ENCODE data around the gene NMU. TPM values are rescaled to one million over a fixed set of nuclear protein-coding genes. Genes with fewer than 3 reads are reported as not detected.

Gene NMU
- total RNA-seq, 6 experiments from 2014 or later: not detected

GRCh38 chr4:55578341-55579010 lies 57.6 kb downstream of the NMU start:
- no peak overlapping the region for H3K27ac Mint-ChIP-seq
- H3K4me1 Mint-ChIP-seq (ENCODE audit: low read depth): peaks cover 15% of the 10 kb centered on the region
- H3K36me3 Mint-ChIP-seq (ENCODE audit: low read depth): 0 out of 2 replicates have a peak, but pooled peaks cover 5% of the 10 kb centered on the region
- TF ChIP-seq, protein P1, sequence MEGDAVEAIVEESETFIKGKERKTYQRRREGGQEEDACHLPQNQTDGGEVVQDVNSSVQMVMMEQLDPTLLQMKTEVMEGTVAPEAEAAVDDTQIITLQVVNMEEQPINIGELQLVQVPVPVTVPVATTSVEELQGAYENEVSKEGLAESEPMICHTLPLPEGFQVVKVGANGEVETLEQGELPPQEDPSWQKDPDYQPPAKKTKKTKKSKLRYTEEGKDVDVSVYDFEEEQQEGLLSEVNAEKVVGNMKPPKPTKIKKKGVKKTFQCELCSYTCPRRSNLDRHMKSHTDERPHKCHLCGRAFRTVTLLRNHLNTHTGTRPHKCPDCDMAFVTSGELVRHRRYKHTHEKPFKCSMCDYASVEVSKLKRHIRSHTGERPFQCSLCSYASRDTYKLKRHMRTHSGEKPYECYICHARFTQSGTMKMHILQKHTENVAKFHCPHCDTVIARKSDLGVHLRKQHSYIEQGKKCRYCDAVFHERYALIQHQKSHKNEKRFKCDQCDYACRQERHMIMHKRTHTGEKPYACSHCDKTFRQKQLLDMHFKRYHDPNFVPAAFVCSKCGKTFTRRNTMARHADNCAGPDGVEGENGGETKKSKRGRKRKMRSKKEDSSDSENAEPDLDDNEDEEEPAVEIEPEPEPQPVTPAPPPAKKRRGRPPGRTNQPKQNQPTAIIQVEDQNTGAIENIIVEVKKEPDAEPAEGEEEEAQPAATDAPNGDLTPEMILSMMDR (IDR thresholded peaks at IDR 0.05): no peak
- H3K4me3 Mint-ChIP-seq: no peak overlapping the region
- H3K9me3 Mint-ChIP-seq: peaks cover 16% of the 10 kb centered on the region
- 0 out of 2 replicates have a peak, but pooled peaks cover 2% of the 10 kb centered on the region for H3K27me3 Mint-ChIP-seq (ENCODE audit: insufficient read depth)
- no peak for DNase-seq

DNA sequence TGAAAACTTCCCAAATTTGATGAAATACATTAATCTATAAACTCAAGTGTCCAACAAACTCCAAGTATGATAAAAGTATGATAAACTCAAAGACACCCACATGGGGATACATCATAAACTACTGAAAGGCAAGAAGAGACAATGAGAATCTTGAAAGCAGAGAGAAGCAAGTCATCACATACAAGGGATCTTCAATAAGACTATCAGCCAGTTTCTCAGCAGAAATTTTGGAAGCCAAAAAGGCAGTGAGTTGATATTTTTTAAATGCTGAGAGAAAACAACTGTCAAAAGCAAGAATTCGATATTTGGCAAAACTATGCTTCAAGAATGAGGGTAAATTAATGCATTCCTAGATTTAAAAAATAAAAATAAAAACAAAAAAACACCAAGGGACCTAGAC lies 60.6 kb downstream of the NMU start:
- no peak for DNase-seq
- 0 out of 2 replicates have a peak, but pooled peaks cover 5% of the 10 kb centered on the region for H3K36me3 Mint-ChIP-seq (ENCODE audit: low read depth)
- no peak overlapping the region for H3K27ac Mint-ChIP-seq
- H3K4me3 Mint-ChIP-seq: no peak overlapping the region
- peaks cover 6% of the 10 kb centered on the region; the same call in 1 of the 2 replicates for H3K27me3 Mint-ChIP-seq (ENCODE audit: insufficient read depth)
- peaks cover 9% of the 10 kb centered on the region for H3K9me3 Mint-ChIP-seq
- peaks cover 15% of the 10 kb centered on the region for H3K4me1 Mint-ChIP-seq (ENCODE audit: low read depth)
- TF ChIP-seq, protein P1 (IDR thresholded peaks at IDR 0.05): no peak

GRCh38 chr4:55574252-55574651 lies 61.8 kb downstream of the NMU start:
- Mint-ChIP-seq H3K9me3 (peaks cover 9% of the 10 kb centered on the region), H3K27ac (no peak overlapping the region), H3K4me3 (no peak overlapping the region), H3K4me1 (ENCODE audit: low read depth) (peaks cover 15% of the 10 kb centered on the region), H3K27me3 (ENCODE audit: insufficient read depth) (peaks cover 6% of the 10 kb centered on the region; the same call in 1 of the 2 replicates), H3K36me3 (ENCODE audit: low read depth) (0 out of 2 replicates have a peak, but pooled peaks cover 5% of the 10 kb centered on the region)
- TF ChIP-seq, protein P1 (IDR thresholded peaks at IDR 0.05): no peak
- no peak for DNase-seq

- H3K4me1 Mint-ChIP-seq (ENCODE audit: low read depth): no peaks in the 10 kb centered on the region
- H3K9me3 Mint-ChIP-seq: peaks cover 9% of the 10 kb centered on the region
- peaks cover 6% of the 10 kb centered on the region for H3K27me3 Mint-ChIP-seq (ENCODE audit: insufficient read depth)
- H3K36me3 Mint-ChIP-seq (ENCODE audit: low read depth): 0 out of 2 replicates have a peak, but pooled peaks cover 5% of the 10 kb centered on the region
- no peak for DNase-seq
- H3K27ac Mint-ChIP-seq: no peak overlapping the region
- TF ChIP-seq, protein P1 (IDR thresholded peaks at IDR 0.05): no peak
- H3K4me3 Mint-ChIP-seq: no peak overlapping the region
Observed at GRCh38 chr4:55571806-55572205, 64.3 kb downstream of the NMU start.

GRCh38 chr4:55568905-55569504 lies 67.1 kb downstream of the NMU start:
- TF ChIP-seq, protein P1 (IDR thresholded peaks at IDR 0.05): no peak
- H3K4me3 Mint-ChIP-seq: no peak overlapping the region
- H3K4me1 Mint-ChIP-seq (ENCODE audit: low read depth): no peaks in the 10 kb centered on the region

More at GRCh38 chr4:55568905-55569504, 67.1 kb downstream of the NMU start:
- Mint-ChIP-seq H3K36me3 (ENCODE audit: low read depth) (no peaks in the 10 kb centered on the region), H3K27me3 (ENCODE audit: insufficient read depth) (peaks cover 9% of the 10 kb centered on the region), H3K27ac (no peak overlapping the region), H3K9me3 (no peaks in the 10 kb centered on the region)
- DNase-seq: no peak
